COLO829 (cell line): ENCODE data around the gene RNASEH2A.
"Not testable (repeated sequence)": the region's sequence is repeated elsewhere in the genome, so short reads cannot be mapped to it uniquely, and the experiment has no call there.

Experiments used
- DNase-seq: peaks from one replicate; pipeline ENCODE4 v3.0.0; 2012; ENCODE audit warnings: low spot score

RNASEH2A gene

GRCh38 chr19:12794196-12794941, 12.0 kb upstream of the RNASEH2A start:
- DNase-seq: no peak

- no peak for DNase-seq
These were observed 11.4 kb upstream of the RNASEH2A start for GRCh38 chr19:12794971-12795381.

- no peak for DNase-seq
These were observed 10.0 kb upstream of the RNASEH2A start for GRCh38 chr19:12796146-12797071.

GRCh38 chr19:12797141-12797587, 9.2 kb upstream of the RNASEH2A start:
- no peak for DNase-seq

GRCh38 chr19:12797607-12798006, 8.8 kb upstream of the RNASEH2A start:
- DNase-seq: not testable (repeated sequence)

- no peak for DNase-seq
These were observed 6.5 kb upstream of the RNASEH2A start for GRCh38 chr19:12799742-12800465.

- no peak for DNase-seq
These were observed 6.0 kb upstream of the RNASEH2A start for GRCh38 chr19:12800466-12800770.

- DNase-seq: no peak
These were observed 5.4 kb upstream of the RNASEH2A start for GRCh38 chr19:12800923-12801465.

GRCh38 chr19:12801466-12802266, 4.7 kb upstream of the RNASEH2A start, which contains the start of the genes PRDX2 and THSD8:
TSS of gene PRDX2 (minus strand) at chr19:12801800. CDS start at chr19:12801261, 539 bp downstream.
TSS of gene THSD8 (plus strand) at chr19:12802069. CDS start at chr19:12802072, 3 bp downstream.
- DNase-seq: no peak

GRCh38 chr19:12802267-12803106, 3.9 kb upstream of the RNASEH2A start:
- no peak for DNase-seq

- no peak for DNase-seq
These were observed 2.3 kb upstream of the RNASEH2A start for GRCh38 chr19:12804051-12804450.

GRCh38 chr19:12815088-12815487, 8.7 kb downstream of the RNASEH2A start:
- DNase-seq: no peak

- not testable (repeated sequence) for DNase-seq
These were observed 10.8 kb downstream of the RNASEH2A start for GRCh38 chr19:12817188-12817587.

- DNase-seq: not testable (repeated sequence)
These were observed 11.4 kb downstream of the RNASEH2A start for GRCh38 chr19:12817810-12818209.

- no peak for DNase-seq
These were observed 15.4 kb downstream of the RNASEH2A start for GRCh38 chr19:12821761-12822160.

GRCh38 chr19:12825254-12826131, 19.1 kb downstream of the RNASEH2A start:
- peak; percentile 77 for DNase-seq

GRCh38 chr19:12828494-12828893, 22.1 kb downstream of the RNASEH2A start:
- DNase-seq: peak; percentile 66

- DNase-seq: no peak
These were observed 27.0 kb downstream of the RNASEH2A start for GRCh38 chr19:12833418-12833737.
